Measurements from ENCODE around the gene MPC2.
"Not testable (repeated sequence)": the region's sequence is repeated elsewhere in the genome, so short reads cannot be mapped to it uniquely, and the experiment has no call there.

Gene MPC2

GRCh38 chr1:167905182-167905581 is 31.7 kb downstream of the MPC2 start:
- no peak for DNase-seq (ENCODE audit: low spot score)

GRCh38 chr1:167904652-167905130 is 32.2 kb downstream of the MPC2 start:
- no peak for DNase-seq (ENCODE audit: low spot score)

- no peak for DNase-seq (ENCODE audit: low spot score)
These were observed 36.0 kb downstream of the MPC2 start for GRCh38 chr1:167900907-167901306.

GRCh38 chr1:167899253-167899681 is 37.6 kb downstream of the MPC2 start:
- DNase-seq (ENCODE audit: low spot score), result no peak

- DNase-seq (ENCODE audit: low spot score), result no peak
These were observed 38.2 kb downstream of the MPC2 start for GRCh38 chr1:167898578-167899222.

GRCh38 chr1:167893798-167894197 is 43.1 kb downstream of the MPC2 start:
- no peak for DNase-seq (ENCODE audit: low spot score)

- no peak for DNase-seq (ENCODE audit: low spot score)
These were observed 46.5 kb downstream of the MPC2 start for GRCh38 chr1:167890400-167890799.

- not testable (repeated sequence) for DNase-seq (ENCODE audit: low spot score)
These were observed 49.7 kb downstream of the MPC2 start for GRCh38 chr1:167887187-167887586.

- DNase-seq (ENCODE audit: low spot score), result no peak
These were observed 54.5 kb downstream of the MPC2 start for GRCh38 chr1:167882376-167882775.

- no peak for DNase-seq (ENCODE audit: low spot score)
These were observed 55.1 kb downstream of the MPC2 start for GRCh38 chr1:167881786-167882185.

- DNase-seq (ENCODE audit: low spot score), result no peak
These were observed 55.8 kb downstream of the MPC2 start for GRCh38 chr1:167881069-167881468.

- DNase-seq (ENCODE audit: low spot score), result no peak
These were observed 56.3 kb downstream of the MPC2 start for GRCh38 chr1:167880580-167881021.

- no peak for DNase-seq (ENCODE audit: low spot score)
These were observed 57.4 kb downstream of the MPC2 start for GRCh38 chr1:167879508-167879907.

GRCh38 chr1:167878372-167879160 is 58.3 kb downstream of the MPC2 start:
- DNase-seq (ENCODE audit: low spot score), result no peak

- no peak for DNase-seq (ENCODE audit: low spot score)
These were observed 60.2 kb downstream of the MPC2 start for GRCh38 chr1:167876597-167877175.

- no peak for DNase-seq (ENCODE audit: low spot score)
These were observed 65.5 kb downstream of the MPC2 start for GRCh38 chr1:167871331-167871730.

GRCh38 chr1:167869157-167870001 is 67.5 kb downstream of the MPC2 start:
- DNase-seq (ENCODE audit: low spot score), result not testable (repeated sequence)

- not testable (repeated sequence) for DNase-seq (ENCODE audit: low spot score)
These were observed 70.0 kb downstream of the MPC2 start for GRCh38 chr1:167866739-167867414.

Data from CD4-positive, alpha-beta T cell treated with Interleukin-2 at 100 ng/mL for 4 hours (primary cell).